ENCODE results near the gene TSC22D4. TPM values are rescaled to one million over a fixed set of nuclear protein-coding genes. Genes with fewer than 3 reads are reported as not detected.

Gene TSC22D4
- total and polyA plus RNA-seq, 9 of the 15 experiments (the other 6 are each of a cell fraction or from before 2014, with no cell fraction given), result 0.37 to 107 (median 28.7) TPM

DNA sequence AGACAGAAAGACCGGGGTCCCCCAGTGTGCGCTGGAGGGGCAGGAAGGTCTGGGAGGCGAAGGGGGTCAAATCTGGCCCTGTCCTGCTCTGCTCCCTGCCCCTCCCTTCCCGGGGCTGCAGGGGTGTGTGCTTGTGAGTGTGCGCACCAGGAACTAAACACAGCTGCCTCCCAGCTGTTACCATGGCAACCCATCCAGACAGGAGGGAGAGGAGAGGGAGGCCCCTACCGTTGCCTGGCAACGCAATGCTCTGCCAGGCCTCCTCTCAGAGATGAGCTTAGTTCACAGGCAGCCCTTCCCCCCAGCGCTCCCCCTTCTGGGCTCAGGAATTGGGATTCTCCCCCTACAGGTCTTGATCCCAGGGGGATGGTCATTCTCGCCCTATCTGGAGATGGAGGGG is 10.8 kb upstream of the TSC22D4 start (continued):
- TF ChIP-seq, protein P1, sequence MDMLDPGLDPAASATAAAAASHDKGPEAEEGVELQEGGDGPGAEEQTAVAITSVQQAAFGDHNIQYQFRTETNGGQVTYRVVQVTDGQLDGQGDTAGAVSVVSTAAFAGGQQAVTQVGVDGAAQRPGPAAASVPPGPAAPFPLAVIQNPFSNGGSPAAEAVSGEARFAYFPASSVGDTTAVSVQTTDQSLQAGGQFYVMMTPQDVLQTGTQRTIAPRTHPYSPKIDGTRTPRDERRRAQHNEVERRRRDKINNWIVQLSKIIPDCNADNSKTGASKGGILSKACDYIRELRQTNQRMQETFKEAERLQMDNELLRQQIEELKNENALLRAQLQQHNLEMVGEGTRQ (CRISPR knock-in tag; IDR thresholded peaks at IDR 0.05), result no peak
- TF ChIP-seq SP1 (CRISPR knock-in tag; IDR thresholded peaks at IDR 0.05), result no peak
- TF ChIP-seq, protein P2, sequence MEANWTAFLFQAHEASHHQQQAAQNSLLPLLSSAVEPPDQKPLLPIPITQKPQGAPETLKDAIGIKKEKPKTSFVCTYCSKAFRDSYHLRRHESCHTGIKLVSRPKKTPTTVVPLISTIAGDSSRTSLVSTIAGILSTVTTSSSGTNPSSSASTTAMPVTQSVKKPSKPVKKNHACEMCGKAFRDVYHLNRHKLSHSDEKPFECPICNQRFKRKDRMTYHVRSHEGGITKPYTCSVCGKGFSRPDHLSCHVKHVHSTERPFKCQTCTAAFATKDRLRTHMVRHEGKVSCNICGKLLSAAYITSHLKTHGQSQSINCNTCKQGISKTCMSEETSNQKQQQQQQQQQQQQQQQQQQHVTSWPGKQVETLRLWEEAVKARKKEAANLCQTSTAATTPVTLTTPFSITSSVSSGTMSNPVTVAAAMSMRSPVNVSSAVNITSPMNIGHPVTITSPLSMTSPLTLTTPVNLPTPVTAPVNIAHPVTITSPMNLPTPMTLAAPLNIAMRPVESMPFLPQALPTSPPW (CRISPR knock-in tag; IDR thresholded peaks at IDR 0.05), result peak; percentile 56
- peak; percentile 42; the same call in 1 of the 2 replicates for TF ChIP-seq HDAC2 (IDR thresholded peaks at IDR 0.05)
- TF ChIP-seq, protein P3, sequence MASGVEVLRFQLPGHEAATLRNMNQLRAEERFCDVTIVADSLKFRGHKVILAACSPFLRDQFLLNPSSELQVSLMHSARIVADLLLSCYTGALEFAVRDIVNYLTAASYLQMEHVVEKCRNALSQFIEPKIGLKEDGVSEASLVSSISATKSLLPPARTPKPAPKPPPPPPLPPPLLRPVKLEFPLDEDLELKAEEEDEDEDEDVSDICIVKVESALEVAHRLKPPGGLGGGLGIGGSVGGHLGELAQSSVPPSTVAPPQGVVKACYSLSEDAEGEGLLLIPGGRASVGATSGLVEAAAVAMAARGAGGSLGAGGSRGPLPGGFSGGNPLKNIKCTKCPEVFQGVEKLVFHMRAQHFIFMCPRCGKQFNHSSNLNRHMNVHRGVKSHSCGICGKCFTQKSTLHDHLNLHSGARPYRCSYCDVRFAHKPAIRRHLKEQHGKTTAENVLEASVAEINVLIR (CRISPR knock-in tag; IDR thresholded peaks at IDR 0.05), result no peak
- peak; percentile 90 for TF ChIP-seq CTBP1 (IDR thresholded peaks at IDR 0.05; ENCODE audit: borderline replicate concordance)
- TF ChIP-seq NRF1 (conservative IDR thresholded peaks at IDR 0.05 in 1 of 2, IDR thresholded peaks at IDR 0.05 in 1 of 2), result peak; percentile 83 to 86
- TF ChIP-seq ZFP36 (IDR thresholded peaks at IDR 0.05; ENCODE audit: low read depth, low read length, partially characterized antibody), result no peak
- TF ChIP-seq, protein P4, sequence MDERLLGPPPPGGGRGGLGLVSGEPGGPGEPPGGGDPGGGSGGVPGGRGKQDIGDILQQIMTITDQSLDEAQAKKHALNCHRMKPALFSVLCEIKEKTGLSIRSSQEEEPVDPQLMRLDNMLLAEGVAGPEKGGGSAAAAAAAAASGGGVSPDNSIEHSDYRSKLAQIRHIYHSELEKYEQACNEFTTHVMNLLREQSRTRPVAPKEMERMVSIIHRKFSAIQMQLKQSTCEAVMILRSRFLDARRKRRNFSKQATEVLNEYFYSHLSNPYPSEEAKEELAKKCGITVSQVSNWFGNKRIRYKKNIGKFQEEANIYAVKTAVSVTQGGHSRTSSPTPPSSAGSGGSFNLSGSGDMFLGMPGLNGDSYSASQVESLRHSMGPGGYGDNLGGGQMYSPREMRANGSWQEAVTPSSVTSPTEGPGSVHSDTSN (CRISPR knock-in tag; IDR thresholded peaks at IDR 0.05; ENCODE audit: low read depth), result no peak
- TF ChIP-seq, protein P4 (tag; conservative IDR thresholded peaks at IDR 0.05; ENCODE audit: low read depth), result no peak
- TF ChIP-seq, protein P5, sequence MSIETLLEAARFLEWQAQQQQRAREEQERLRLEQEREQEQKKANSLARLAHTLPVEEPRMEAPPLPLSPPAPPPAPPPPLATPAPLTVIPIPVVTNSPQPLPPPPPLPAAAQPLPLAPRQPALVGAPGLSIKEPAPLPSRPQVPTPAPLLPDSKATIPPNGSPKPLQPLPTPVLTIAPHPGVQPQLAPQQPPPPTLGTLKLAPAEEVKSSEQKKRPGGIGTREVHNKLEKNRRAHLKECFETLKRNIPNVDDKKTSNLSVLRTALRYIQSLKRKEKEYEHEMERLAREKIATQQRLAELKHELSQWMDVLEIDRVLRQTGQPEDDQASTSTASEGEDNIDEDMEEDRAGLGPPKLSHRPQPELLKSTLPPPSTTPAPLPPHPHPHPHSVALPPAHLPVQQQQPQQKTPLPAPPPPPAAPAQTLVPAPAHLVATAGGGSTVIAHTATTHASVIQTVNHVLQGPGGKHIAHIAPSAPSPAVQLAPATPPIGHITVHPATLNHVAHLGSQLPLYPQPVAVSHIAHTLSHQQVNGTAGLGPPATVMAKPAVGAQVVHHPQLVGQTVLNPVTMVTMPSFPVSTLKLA (conservative IDR thresholded peaks at IDR 0.05), result no peak
- no peak for TF ChIP-seq SREBF2 (CRISPR knock-in tag; IDR thresholded peaks at IDR 0.05)
- no peak for TF ChIP-seq ZNF133 (CRISPR knock-in tag; IDR thresholded peaks at IDR 0.05)
- TF ChIP-seq RNF2 (IDR thresholded peaks at IDR 0.05), result no peak
- TF ChIP-seq RHOXF2B (CRISPR knock-in tag; conservative IDR thresholded peaks at IDR 0.05), result no peak
- no peak for TF ChIP-seq POLR2AphosphoS5 (IDR thresholded peaks at IDR 0.05; ENCODE audit: control insufficient read depth, insufficient read depth, low read depth, low read length)
- no peak for TF ChIP-seq ZEB2 (IDR thresholded peaks at IDR 0.05)
- no peak for TF ChIP-seq MCM5 (IDR thresholded peaks at IDR 0.05; ENCODE audit: low read depth)
- no peak for TF ChIP-seq TSC22D4 (tag; IDR thresholded peaks at IDR 0.05)
- TF ChIP-seq SRSF3 (IDR thresholded peaks at IDR 0.05; ENCODE audit: insufficient read depth, low read length), result no peak
- TF ChIP-seq, protein P6, sequence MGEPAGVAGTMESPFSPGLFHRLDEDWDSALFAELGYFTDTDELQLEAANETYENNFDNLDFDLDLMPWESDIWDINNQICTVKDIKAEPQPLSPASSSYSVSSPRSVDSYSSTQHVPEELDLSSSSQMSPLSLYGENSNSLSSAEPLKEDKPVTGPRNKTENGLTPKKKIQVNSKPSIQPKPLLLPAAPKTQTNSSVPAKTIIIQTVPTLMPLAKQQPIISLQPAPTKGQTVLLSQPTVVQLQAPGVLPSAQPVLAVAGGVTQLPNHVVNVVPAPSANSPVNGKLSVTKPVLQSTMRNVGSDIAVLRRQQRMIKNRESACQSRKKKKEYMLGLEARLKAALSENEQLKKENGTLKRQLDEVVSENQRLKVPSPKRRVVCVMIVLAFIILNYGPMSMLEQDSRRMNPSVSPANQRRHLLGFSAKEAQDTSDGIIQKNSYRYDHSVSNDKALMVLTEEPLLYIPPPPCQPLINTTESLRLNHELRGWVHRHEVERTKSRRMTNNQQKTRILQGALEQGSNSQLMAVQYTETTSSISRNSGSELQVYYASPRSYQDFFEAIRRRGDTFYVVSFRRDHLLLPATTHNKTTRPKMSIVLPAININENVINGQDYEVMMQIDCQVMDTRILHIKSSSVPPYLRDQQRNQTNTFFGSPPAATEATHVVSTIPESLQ (CRISPR knock-in tag; IDR thresholded peaks at IDR 0.05), result no peak

Data from K562 (cell line).